Measurements from ENCODE around the gene CDH13. TPM values are rescaled to one million over a fixed set of nuclear protein-coding genes. Genes with fewer than 3 reads are reported as not detected.

CDH13 gene
- total and polyA plus RNA-seq, 4 donors = 58.9 to 265 (median 158) TPM

DNA sequence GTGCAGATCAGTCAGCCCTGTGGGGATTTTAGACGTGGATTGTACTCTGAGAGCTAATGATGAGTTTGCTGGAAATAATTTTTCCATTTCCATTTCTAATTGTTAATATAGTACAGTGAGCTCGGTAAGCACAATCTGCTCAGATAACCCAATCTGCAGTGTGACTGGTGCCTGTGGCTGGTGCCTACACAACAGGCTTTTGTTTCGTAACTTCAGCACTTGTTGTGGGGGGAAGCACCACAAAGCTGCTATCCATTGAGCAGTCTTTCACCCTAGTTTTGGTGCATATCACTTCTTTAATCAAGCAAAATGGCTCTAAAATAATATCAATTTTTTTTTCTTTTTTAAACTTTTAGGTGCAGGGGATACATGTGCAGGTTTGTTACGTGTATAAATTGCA, 646.1 kb downstream of the CDH13 start:
- DNase-seq = no peak
- no peaks in the 10 kb centered on the region for H3K9me3 ChIP-seq (ENCODE audit: control insufficient read depth, low read length)
- WGBS, 2 donors = 92 to 94% methylated on average over 4 of the region's 4 CpGs

DNA sequence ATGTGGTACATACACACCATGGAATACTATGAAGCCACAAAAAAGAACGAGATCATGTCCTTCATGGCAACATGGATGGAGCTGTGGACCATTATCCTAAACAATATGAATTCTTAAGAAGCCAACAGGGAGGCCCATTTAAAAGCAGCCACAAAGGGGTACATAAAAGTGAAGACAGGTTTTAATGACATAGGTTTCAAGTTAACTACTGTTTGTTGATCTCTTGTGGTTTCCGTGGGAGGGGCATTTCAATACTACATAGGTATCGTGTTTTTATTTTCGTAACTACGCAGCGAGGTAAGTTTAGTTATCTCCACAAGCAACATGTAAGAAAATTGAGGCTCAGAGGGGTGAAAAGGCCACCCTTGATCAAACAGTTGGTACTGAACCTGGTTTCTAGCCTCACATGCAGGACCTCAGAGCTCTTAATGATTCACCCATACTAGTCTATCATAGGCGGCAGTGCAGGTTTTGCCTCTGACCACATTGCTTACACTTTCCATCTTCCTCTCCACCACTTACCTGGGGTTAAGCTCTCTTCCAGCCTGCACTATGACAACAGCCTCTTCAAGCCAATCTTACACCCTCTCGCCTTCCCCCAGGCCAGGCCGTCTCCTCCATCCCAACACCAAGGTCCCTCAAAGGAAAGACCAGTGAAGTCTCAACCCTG, 646.9 kb downstream of the CDH13 start:
- intact Hi-C loops (cut with DNase I) = no loop called here
- ATAC-seq (ENCODE audit: low FRiP score) (no peak), DNase-seq (no peak)

More for the DNA sequence above, 646.1 kb downstream of the CDH13 start:
- Histone ChIP-seq H3K4me1 (ENCODE audit: control insufficient read depth in 1 of 2, insufficient read depth in 2 of 2, low read length in 2 of 2) (peaks cover 0 to 2% of the 10 kb centered on the region in 2 donors), H3K36me3 (ENCODE audit: control insufficient read depth in 1 of 2, insufficient read depth in 2 of 2, low read length in 1 of 2) (peaks cover 0 to 4% of the 10 kb centered on the region in 2 donors), H3K27me3 (ENCODE audit: control insufficient read depth in 1 of 2, insufficient read depth in 2 of 2, low read length in 1 of 2) (no peaks in the 10 kb centered on the region), H3K4me3 (ENCODE audit: low read length in 2 of 2) (no peak overlapping the region), H3K27ac (ENCODE audit: low read depth in 1 of 2, low read length in 2 of 2) (no peak overlapping the region)
- intact Hi-C loops (cut with DNase I) = no loop called here
- no peak for ATAC-seq (ENCODE audit: low FRiP score)

DNA sequence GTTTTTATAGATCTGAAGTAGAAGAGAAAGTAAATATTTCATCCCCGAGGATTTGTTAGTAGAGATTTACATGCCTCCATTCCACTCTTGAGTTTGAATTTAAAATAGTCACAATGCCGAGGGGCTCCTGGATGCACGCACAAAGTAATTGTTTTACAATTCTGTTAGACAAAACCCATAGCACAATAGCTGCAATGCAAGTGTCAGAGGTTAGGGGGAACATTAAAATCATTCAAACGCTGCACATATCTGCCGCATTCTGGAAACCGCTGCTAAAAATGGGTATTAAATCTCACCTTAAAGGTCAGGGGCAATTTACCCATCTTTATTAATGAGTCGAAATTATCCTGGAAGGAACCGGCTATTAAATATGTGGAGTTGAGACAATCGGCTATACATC, 652.5 kb downstream of the CDH13 start:
- WGBS, 2 donors = 97 to 98% methylated on average over 9 of the region's 9 CpGs
- Histone ChIP-seq H3K27me3 (ENCODE audit: control insufficient read depth in 1 of 2, insufficient read depth in 2 of 2, low read length in 1 of 2) (no peaks in the 10 kb centered on the region), H3K4me3 (ENCODE audit: low read length in 2 of 2) (no peak overlapping the region), H3K27ac (ENCODE audit: low read depth in 1 of 2, low read length in 2 of 2) (no peak overlapping the region), H3K9me3 (ENCODE audit: control insufficient read depth, low read length) (no peaks in the 10 kb centered on the region), H3K36me3 (ENCODE audit: control insufficient read depth in 1 of 2, insufficient read depth in 2 of 2, low read length in 1 of 2) (no peaks in the 10 kb centered on the region), H3K4me1 (ENCODE audit: control insufficient read depth in 1 of 2, insufficient read depth in 2 of 2, low read length in 2 of 2) (no peaks in the 10 kb centered on the region)
- ATAC-seq (ENCODE audit: low FRiP score) = no peak
- DNase-seq = no peak
- intact Hi-C loops (cut with DNase I) = no loop called here

More for the DNA sequence above, 646.9 kb downstream of the CDH13 start:
- no peak overlapping the region for H3K27ac ChIP-seq (ENCODE audit: low read depth in 1 of 2, low read length in 2 of 2)
- WGBS, 2 donors = 99% methylated on average over 9 of the region's 9 CpGs
- peaks cover 0 to 2% of the 10 kb centered on the region in 2 donors for H3K4me1 ChIP-seq (ENCODE audit: control insufficient read depth in 1 of 2, insufficient read depth in 2 of 2, low read length in 2 of 2)
- no peaks in the 10 kb centered on the region for H3K9me3 ChIP-seq (ENCODE audit: control insufficient read depth, low read length)
- H3K36me3 ChIP-seq (ENCODE audit: control insufficient read depth in 1 of 2, insufficient read depth in 2 of 2, low read length in 1 of 2) = peaks cover 0 to 4% of the 10 kb centered on the region in 2 donors
- no peaks in the 10 kb centered on the region for H3K27me3 ChIP-seq (ENCODE audit: control insufficient read depth in 1 of 2, insufficient read depth in 2 of 2, low read length in 1 of 2)
- no peak overlapping the region for H3K4me3 ChIP-seq (ENCODE audit: low read length in 2 of 2)

DNA sequence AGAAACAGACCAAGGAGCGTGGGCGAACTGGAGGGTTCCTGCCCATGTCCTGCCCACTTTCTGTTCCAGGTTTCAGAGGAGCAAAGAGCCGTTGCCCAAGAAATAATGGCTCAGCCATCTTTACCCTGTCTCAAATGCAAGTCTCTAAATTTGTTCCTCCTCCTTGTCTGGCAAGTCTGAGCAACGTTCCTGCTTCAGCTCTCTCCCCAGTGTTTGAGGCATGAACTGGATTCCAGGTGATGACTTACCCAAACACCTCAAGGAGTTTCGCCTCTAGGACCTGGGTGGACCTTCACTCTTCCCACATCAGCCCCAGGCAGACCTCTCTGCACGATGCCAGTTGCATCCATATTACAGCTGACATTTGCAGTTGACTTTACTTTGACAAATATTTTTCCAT, 659.2 kb downstream of the CDH13 start:
- Histone ChIP-seq H3K4me3 (ENCODE audit: low read length in 2 of 2) (no peak overlapping the region), H3K27ac (ENCODE audit: low read depth in 1 of 2, low read length in 2 of 2) (no peak overlapping the region), H3K36me3 (ENCODE audit: control insufficient read depth in 1 of 2, insufficient read depth in 2 of 2, low read length in 1 of 2) (no peaks in the 10 kb centered on the region), H3K27me3 (ENCODE audit: control insufficient read depth in 1 of 2, insufficient read depth in 2 of 2, low read length in 1 of 2) (no peaks in the 10 kb centered on the region), H3K4me1 (ENCODE audit: control insufficient read depth in 1 of 2, insufficient read depth in 2 of 2, low read length in 2 of 2) (no peaks in the 10 kb centered on the region), H3K9me3 (ENCODE audit: control insufficient read depth, low read length) (no peaks in the 10 kb centered on the region)
- WGBS, 2 donors = 90 to 95% methylated on average over 6 of the region's 6 CpGs
- ATAC-seq (ENCODE audit: low FRiP score) = no peak
- no peak for DNase-seq
- intact Hi-C loops (cut with DNase I) = no loop called here

DNA sequence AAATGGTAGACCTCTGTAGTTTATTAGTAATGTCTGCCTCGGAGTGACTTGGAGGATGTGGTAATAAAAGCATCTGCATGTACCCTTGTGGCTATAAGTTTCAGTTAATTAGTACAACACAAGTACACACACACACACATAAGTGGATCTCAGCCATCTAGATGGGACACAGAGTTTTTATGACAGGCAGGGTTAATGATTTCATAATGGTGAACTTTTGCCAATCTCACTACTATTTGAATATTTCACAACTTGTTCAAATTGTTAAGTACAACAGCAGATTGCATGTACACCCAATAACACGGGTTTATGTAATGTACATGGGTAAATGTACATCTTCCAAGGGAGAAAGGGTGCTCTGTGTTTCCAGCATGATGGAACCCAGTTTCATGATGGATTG, 669.7 kb downstream of the CDH13 start:
- H3K27ac ChIP-seq (ENCODE audit: low read depth in 1 of 2, low read length in 2 of 2) = no peak overlapping the region
- no peaks in the 10 kb centered on the region for H3K9me3 ChIP-seq (ENCODE audit: control insufficient read depth, low read length)
- DNase-seq = no peak
- 88 to 89% methylated on average over 2 of the region's 2 CpGs for WGBS, 2 donors
- peaks cover 0 to 2% of the 10 kb centered on the region in 2 donors for H3K4me1 ChIP-seq (ENCODE audit: control insufficient read depth in 1 of 2, insufficient read depth in 2 of 2, low read length in 2 of 2)
- no peak overlapping the region for H3K4me3 ChIP-seq (ENCODE audit: low read length in 2 of 2)
- intact Hi-C loops (cut with DNase I) = no loop called here
- no peaks in the 10 kb centered on the region for H3K27me3 ChIP-seq (ENCODE audit: control insufficient read depth in 1 of 2, insufficient read depth in 2 of 2, low read length in 1 of 2)
- no peak for ATAC-seq (ENCODE audit: low FRiP score)
- H3K36me3 ChIP-seq (ENCODE audit: control insufficient read depth in 1 of 2, insufficient read depth in 2 of 2, low read length in 1 of 2) = no peaks in the 10 kb centered on the region

DNA sequence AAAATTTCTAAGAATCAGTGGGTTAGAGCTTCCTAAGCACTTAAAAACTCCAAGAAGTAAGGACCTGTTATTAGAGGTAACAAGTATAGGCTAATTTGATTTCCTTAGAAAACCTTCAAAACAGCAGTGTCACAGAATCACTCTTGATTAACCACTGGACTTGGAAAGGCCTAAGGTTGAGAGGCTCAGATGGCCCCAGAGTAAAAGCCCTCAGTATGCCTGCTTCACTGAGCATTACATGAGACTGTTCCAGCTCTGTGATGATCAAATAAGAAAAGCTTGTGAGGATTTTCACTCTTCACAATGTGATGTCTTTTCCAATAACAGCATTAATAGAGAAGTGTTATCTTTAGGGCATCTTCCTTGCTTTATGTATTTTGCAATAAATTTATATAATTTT, 671.8 kb downstream of the CDH13 start:
- ATAC-seq (ENCODE audit: low FRiP score) = no peak
- intact Hi-C loops (cut with DNase I) = no loop called here
- no peak overlapping the region for H3K27ac ChIP-seq (ENCODE audit: low read depth in 1 of 2, low read length in 2 of 2)

DNA sequence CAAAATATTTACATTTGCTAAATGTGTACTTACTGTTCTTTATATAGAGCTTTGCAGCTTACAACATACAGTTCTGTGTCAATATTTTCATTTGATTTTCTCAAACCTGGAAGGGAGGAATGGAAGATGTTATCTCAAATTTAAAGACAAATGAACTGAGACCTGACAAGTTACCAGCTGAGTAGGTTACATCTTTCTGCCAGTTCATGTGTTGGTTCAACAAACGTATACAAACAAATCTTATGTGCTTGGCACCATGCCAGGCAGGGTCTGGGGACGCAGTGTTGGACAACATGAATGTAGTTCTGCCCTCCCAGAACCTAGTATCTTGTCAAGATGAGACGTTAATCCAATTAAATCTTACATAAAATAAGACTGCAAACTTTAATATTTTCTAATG, 673.6 kb downstream of the CDH13 start:
- Histone ChIP-seq H3K9me3 (ENCODE audit: control insufficient read depth, low read length) (no peaks in the 10 kb centered on the region), H3K36me3 (ENCODE audit: control insufficient read depth in 1 of 2, insufficient read depth in 2 of 2, low read length in 1 of 2) (no peaks in the 10 kb centered on the region), H3K27me3 (ENCODE audit: control insufficient read depth in 1 of 2, insufficient read depth in 2 of 2, low read length in 1 of 2) (no peaks in the 10 kb centered on the region), H3K4me3 (ENCODE audit: low read length in 2 of 2) (no peak overlapping the region), H3K27ac (ENCODE audit: low read depth in 1 of 2, low read length in 2 of 2) (no peak overlapping the region), H3K4me1 (ENCODE audit: control insufficient read depth in 1 of 2, insufficient read depth in 2 of 2, low read length in 2 of 2) (peaks cover 2 to 3% of the 10 kb centered on the region in 2 donors)
- ATAC-seq (ENCODE audit: low FRiP score) (no peak), DNase-seq (no peak)
- WGBS, 2 donors = 39% methylated on average over 3 of the region's 3 CpGs
- intact Hi-C loops (cut with DNase I) = no loop called here

More for the DNA sequence above, 671.8 kb downstream of the CDH13 start:
- peaks cover 2 to 3% of the 10 kb centered on the region in 2 donors for H3K4me1 ChIP-seq (ENCODE audit: control insufficient read depth in 1 of 2, insufficient read depth in 2 of 2, low read length in 2 of 2)
- no peaks in the 10 kb centered on the region for H3K36me3 ChIP-seq (ENCODE audit: control insufficient read depth in 1 of 2, insufficient read depth in 2 of 2, low read length in 1 of 2)
- no peaks in the 10 kb centered on the region for H3K27me3 ChIP-seq (ENCODE audit: control insufficient read depth in 1 of 2, insufficient read depth in 2 of 2, low read length in 1 of 2)
- no peak overlapping the region for H3K4me3 ChIP-seq (ENCODE audit: low read length in 2 of 2)
- no peak for DNase-seq
- no peaks in the 10 kb centered on the region for H3K9me3 ChIP-seq (ENCODE audit: control insufficient read depth, low read length)

DNA sequence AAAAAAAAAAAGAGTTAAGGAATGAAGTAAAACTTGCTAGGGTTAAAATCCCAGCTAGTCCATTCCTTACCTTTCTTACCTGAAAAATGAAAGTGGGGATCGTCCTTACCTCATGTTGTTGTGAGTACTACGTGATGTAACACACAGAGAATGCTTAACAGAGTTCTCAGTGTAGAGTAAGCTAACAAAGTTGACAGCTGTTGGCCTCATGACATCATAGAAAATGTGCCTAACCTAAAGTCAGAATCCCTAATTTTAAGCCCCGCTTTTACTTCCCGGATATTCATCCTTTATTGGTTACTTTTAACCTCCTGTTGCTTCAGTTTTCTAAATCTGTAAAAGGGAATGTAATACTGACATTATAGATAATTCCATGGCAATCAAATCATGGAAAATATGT, 675.2 kb downstream of the CDH13 start:
- Histone ChIP-seq H3K9me3 (ENCODE audit: control insufficient read depth, low read length) (no peaks in the 10 kb centered on the region), H3K36me3 (ENCODE audit: control insufficient read depth in 1 of 2, insufficient read depth in 2 of 2, low read length in 1 of 2) (no peaks in the 10 kb centered on the region), H3K4me3 (ENCODE audit: low read length in 2 of 2) (no peak overlapping the region), H3K27me3 (ENCODE audit: control insufficient read depth in 1 of 2, insufficient read depth in 2 of 2, low read length in 1 of 2) (no peaks in the 10 kb centered on the region), H3K4me1 (ENCODE audit: control insufficient read depth in 1 of 2, insufficient read depth in 2 of 2, low read length in 2 of 2) (peaks cover 2 to 5% of the 10 kb centered on the region in 2 donors), H3K27ac (ENCODE audit: low read depth in 1 of 2, low read length in 2 of 2) (no peak overlapping the region)
- DNase-seq (no peak), ATAC-seq (ENCODE audit: low FRiP score) (no peak)
- intact Hi-C loops (cut with DNase I) = no loop called here
- WGBS, 2 donors = 38 to 49% methylated on average over 4 of the region's 4 CpGs

DNA sequence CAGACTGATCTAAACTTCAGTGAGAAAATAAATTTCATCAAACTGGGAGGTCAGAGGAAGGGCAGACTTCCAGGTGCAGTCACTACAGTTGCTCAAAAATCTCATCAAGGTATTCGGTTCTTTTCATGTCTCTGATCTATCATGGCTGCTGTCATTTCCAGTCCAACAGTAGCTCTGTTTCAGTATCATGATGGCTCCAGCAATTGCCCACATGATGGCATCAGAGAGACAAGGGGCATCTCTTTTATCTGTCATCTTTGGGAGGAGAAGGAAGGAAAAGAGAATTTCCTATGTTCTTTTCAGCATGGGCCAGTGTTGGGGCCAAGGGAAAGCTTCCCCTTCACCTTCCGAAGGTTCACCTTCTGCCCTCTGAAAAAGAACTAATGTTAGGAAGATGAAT, 676.1 kb downstream of the CDH13 start:
- 96 to 100% methylated on average over 2 of the region's 2 CpGs for WGBS, 2 donors
- intact Hi-C loops (cut with DNase I) = no loop called here
- Histone ChIP-seq H3K27me3 (ENCODE audit: control insufficient read depth in 1 of 2, insufficient read depth in 2 of 2, low read length in 1 of 2) (no peaks in the 10 kb centered on the region), H3K36me3 (ENCODE audit: control insufficient read depth in 1 of 2, insufficient read depth in 2 of 2, low read length in 1 of 2) (no peaks in the 10 kb centered on the region), H3K27ac (ENCODE audit: low read depth in 1 of 2, low read length in 2 of 2) (no peak overlapping the region), H3K4me1 (ENCODE audit: control insufficient read depth in 1 of 2, insufficient read depth in 2 of 2, low read length in 2 of 2) (peaks cover 2 to 5% of the 10 kb centered on the region in 2 donors), H3K4me3 (ENCODE audit: low read length in 2 of 2) (no peak overlapping the region), H3K9me3 (ENCODE audit: control insufficient read depth, low read length) (no peaks in the 10 kb centered on the region)
- ATAC-seq (ENCODE audit: low FRiP score) = no peak
- no peak for DNase-seq
